ENCODE results near the gene CAP1.

DNA sequence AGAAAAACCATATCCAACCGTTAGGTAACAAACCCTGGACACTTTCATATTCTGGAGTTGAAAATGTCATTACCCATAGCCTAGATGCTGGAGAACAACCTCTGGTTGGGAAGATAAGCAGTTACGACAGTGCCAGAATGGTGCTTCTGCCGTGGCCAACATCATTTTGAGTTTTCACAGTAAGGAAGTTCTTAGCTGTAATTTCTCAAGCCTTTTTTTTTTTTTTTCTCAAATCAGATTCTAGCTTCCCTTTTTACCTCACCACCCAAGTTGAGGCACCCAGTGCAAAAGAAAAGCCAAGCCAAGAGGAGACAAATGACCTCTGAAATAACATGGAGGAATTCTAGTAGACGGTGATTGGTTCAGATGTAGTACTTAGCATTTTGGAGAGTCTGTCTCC is 34.7 kb downstream of the CAP1 start:
- TF ChIP-seq, protein P1, sequence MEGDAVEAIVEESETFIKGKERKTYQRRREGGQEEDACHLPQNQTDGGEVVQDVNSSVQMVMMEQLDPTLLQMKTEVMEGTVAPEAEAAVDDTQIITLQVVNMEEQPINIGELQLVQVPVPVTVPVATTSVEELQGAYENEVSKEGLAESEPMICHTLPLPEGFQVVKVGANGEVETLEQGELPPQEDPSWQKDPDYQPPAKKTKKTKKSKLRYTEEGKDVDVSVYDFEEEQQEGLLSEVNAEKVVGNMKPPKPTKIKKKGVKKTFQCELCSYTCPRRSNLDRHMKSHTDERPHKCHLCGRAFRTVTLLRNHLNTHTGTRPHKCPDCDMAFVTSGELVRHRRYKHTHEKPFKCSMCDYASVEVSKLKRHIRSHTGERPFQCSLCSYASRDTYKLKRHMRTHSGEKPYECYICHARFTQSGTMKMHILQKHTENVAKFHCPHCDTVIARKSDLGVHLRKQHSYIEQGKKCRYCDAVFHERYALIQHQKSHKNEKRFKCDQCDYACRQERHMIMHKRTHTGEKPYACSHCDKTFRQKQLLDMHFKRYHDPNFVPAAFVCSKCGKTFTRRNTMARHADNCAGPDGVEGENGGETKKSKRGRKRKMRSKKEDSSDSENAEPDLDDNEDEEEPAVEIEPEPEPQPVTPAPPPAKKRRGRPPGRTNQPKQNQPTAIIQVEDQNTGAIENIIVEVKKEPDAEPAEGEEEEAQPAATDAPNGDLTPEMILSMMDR (conservative IDR thresholded peaks at IDR 0.05; ENCODE audit: low read depth, low read length), result no peak
- TF ChIP-seq EZH2 (IDR thresholded peaks at IDR 0.05; ENCODE audit: low read length, unreplicated experiment) (no peak), EZH2phosphoT487 (IDR thresholded peaks at IDR 0.05; ENCODE audit: borderline replicate concordance, low read length) (no peak)

Data from PC-3 (cell line).